ENCODE results near the gene C11orf97.

Gene C11orf97

GRCh38 chr11:94504689-94505293, 7.5 kb upstream of the C11orf97 start:
- no peak for TF ChIP-seq FOXP2 (optimal IDR thresholded peaks at IDR 0.05; ENCODE audit: borderline replicate concordance, extremely low read depth, extremely low read length, insufficient read depth)
- no peak for TF ChIP-seq SIN3A (IDR thresholded peaks at IDR 0.05; ENCODE audit: borderline replicate concordance, insufficient read depth, low read length)
- TF ChIP-seq, protein P1, sequence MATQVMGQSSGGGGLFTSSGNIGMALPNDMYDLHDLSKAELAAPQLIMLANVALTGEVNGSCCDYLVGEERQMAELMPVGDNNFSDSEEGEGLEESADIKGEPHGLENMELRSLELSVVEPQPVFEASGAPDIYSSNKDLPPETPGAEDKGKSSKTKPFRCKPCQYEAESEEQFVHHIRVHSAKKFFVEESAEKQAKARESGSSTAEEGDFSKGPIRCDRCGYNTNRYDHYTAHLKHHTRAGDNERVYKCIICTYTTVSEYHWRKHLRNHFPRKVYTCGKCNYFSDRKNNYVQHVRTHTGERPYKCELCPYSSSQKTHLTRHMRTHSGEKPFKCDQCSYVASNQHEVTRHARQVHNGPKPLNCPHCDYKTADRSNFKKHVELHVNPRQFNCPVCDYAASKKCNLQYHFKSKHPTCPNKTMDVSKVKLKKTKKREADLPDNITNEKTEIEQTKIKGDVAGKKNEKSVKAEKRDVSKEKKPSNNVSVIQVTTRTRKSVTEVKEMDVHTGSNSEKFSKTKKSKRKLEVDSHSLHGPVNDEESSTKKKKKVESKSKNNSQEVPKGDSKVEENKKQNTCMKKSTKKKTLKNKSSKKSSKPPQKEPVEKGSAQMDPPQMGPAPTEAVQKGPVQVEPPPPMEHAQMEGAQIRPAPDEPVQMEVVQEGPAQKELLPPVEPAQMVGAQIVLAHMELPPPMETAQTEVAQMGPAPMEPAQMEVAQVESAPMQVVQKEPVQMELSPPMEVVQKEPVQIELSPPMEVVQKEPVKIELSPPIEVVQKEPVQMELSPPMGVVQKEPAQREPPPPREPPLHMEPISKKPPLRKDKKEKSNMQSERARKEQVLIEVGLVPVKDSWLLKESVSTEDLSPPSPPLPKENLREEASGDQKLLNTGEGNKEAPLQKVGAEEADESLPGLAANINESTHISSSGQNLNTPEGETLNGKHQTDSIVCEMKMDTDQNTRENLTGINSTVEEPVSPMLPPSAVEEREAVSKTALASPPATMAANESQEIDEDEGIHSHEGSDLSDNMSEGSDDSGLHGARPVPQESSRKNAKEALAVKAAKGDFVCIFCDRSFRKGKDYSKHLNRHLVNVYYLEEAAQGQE (IDR thresholded peaks at IDR 0.05; ENCODE audit: insufficient read depth in 1 of 2, low read depth in 2 of 2, low read length in 2 of 2), result no peak
- TF ChIP-seq POLR2AphosphoS5 (IDR thresholded peaks at IDR 0.05; ENCODE audit: low read depth, low read length), result no peak
- no peak for TF ChIP-seq TAF1 (IDR thresholded peaks at IDR 0.05; ENCODE audit: borderline replicate concordance, insufficient read depth, low read length)

DNA sequence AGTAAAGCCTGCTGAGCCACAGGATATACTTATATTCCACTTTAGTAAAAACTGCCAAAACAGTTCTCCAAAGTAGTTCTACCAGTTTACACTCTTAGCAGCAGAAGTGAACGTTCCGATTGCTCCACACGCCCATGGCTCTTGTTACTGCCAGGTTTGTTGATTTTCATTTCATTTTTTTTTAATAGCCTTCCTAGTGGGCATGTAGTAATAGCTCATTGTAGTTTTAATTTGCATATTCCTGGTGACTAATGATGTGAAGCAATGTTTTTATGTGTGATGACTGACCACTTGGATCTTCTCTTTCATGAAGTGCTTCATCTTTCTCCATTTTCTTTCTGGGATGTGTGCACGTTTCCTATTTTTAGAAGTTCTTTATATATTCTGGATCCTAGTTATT, 4.8 kb upstream of the C11orf97 start:
- TF ChIP-seq POLR2AphosphoS5 (IDR thresholded peaks at IDR 0.05; ENCODE audit: low read depth, low read length) (no peak), TAF1 (IDR thresholded peaks at IDR 0.05; ENCODE audit: borderline replicate concordance, insufficient read depth, low read length) (no peak)

DNA sequence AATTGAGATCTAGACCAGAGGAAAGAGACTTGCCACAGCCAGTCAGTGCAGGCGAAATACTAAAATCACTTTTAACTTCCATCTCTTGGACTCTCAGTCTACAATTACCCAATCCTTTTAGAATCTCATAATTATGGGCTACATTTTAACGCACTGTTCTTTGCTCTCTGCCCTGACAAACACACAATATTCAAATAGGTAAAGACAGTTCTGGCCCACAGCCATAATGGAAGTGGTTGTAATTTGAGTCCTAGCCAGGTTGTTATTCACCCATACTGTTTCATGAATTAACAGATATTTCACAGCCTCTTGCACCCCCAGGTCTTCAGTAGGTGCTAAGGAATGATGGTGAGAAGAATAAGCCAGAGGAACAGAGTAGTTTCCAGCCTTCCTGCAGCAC, 830 bp downstream of the C11orf97 start:
- TF ChIP-seq FOXP2 (optimal IDR thresholded peaks at IDR 0.05; ENCODE audit: borderline replicate concordance, extremely low read depth, extremely low read length, insufficient read depth), result no peak
- TF ChIP-seq SIN3A (IDR thresholded peaks at IDR 0.05; ENCODE audit: borderline replicate concordance, insufficient read depth, low read length), result no peak
- TF ChIP-seq, protein P1 (IDR thresholded peaks at IDR 0.05; ENCODE audit: insufficient read depth in 1 of 2, low read depth in 2 of 2, low read length in 2 of 2), result no peak
- TF ChIP-seq TAF1 (IDR thresholded peaks at IDR 0.05; ENCODE audit: borderline replicate concordance, insufficient read depth, low read length), result no peak
- TF ChIP-seq POLR2AphosphoS5 (IDR thresholded peaks at IDR 0.05; ENCODE audit: low read depth, low read length), result no peak

- no peak for TF ChIP-seq FOXP2 (optimal IDR thresholded peaks at IDR 0.05; ENCODE audit: borderline replicate concordance, extremely low read depth, extremely low read length, insufficient read depth)
- TF ChIP-seq, protein P1 (IDR thresholded peaks at IDR 0.05; ENCODE audit: insufficient read depth in 1 of 2, low read depth in 2 of 2, low read length in 2 of 2), result no peak
These were observed 3.1 kb downstream of the C11orf97 start for GRCh38 chr11:94515398-94515797.

- TF ChIP-seq FOXP2 (optimal IDR thresholded peaks at IDR 0.05; ENCODE audit: borderline replicate concordance, extremely low read depth, extremely low read length, insufficient read depth), result no peak
- TF ChIP-seq, protein P1 (IDR thresholded peaks at IDR 0.05; ENCODE audit: insufficient read depth in 1 of 2, low read depth in 2 of 2, low read length in 2 of 2), result no peak
These were observed 4.5 kb downstream of the C11orf97 start for GRCh38 chr11:94516725-94517124.

All from PFSK-1 (cell line).